K562 (cell line): ENCODE results near the gene ERCC4. TPM values are rescaled to one million over a fixed set of nuclear protein-coding genes. Genes with fewer than 3 reads are reported as not detected.

Experiments
- RAD51 ChIP-seq: fragments of 450-650 bp; IDR thresholded peaks from 2 replicates; pipeline ENCODE4 v1.7.1; 2016; ENCODE audit warnings: low read depth, mild to moderate bottlenecking, borderline replicate concordance
- SMC3 ChIP-seq: conservative IDR thresholded peaks from 2 replicates; pipeline ENCODE4 v1.6.1; 2011; ENCODE audit warnings: low read depth, low read length, improper control_type of control experiment; ENCODE audit not compliant: insufficient read depth
- SP1 ChIP-seq: sonication (generic); formaldehyde crosslinking; IDR thresholded peaks from 2 replicates; pipeline ENCODE4 v1.8.1; 2022; ENCODE audit warnings: mild to moderate bottlenecking, missing genetic modification reagents
- THRAP3 ChIP-seq: fragments of 450-650 bp; IDR thresholded peaks from 2 replicates; pipeline ENCODE4 v1.6.1; 2016; ENCODE audit warnings: mild to moderate bottlenecking, inconsistent platforms, borderline replicate concordance
- YY1 ChIP-seq, 3 experiments: IDR thresholded peaks; 2 replicates each; pipeline ENCODE4 v1.6.1; 2011; ENCODE audit warnings: low read length in 2 of 3, mild to moderate bottlenecking in 2 of 3, moderate library complexity in 2 of 3, borderline replicate concordance in 1 of 3, control low read depth in 1 of 3, low read depth in 1 of 3; ENCODE audit not compliant: insufficient read depth in 3 of 3, insufficient replicate concordance in 2 of 3, control insufficient read depth in 1 of 3, insufficient read length in 1 of 3; ENCODE audit errors: extremely low read depth in 1 of 3
- ZNF12 ChIP-seq: sonication (generic); formaldehyde crosslinking; IDR thresholded peaks from 2 replicates; pipeline ENCODE4 v1.4.0; 2020; ENCODE audit warnings: mild to moderate bottlenecking, missing genetic modification reagents
- ZNF778 ChIP-seq: fragments of 450-650 bp; formaldehyde crosslinking; IDR thresholded peaks from 2 replicates; pipeline ENCODE4 v1.4.0; 2020; ENCODE audit warnings: mild to moderate bottlenecking, moderate library complexity
- polyA plus RNA-seq, 8 experiments: library from polyadenylated mRNA; depleted of rRNA in 4 of 8; stranded (reverse) in 5 of 8; unstranded in 3 of 8; fragments of >200 nt; fragmentation: Nextera tagmentation in 2 of 8; fragmentation: Illumina TruSeq in 1 of 8; extraction: Ambion mirVana in 2 of 8; extraction: Trizol in 1 of 8; gene quantifications; 2 replicates each; pipeline versions ENCODE4 v1.2.1 to v1.2.3, GENCODE V29; 2011 to 2014; ENCODE audit warnings: inconsistent platforms in 1 of 8, missing spikeins in 1 of 8
- total RNA-seq, 7 experiments: library from RNA; depleted of rRNA in 6 of 7; stranded (reverse); fragments of >200 nt in 6 of 7; fragmentation: Illumina TruSeq in 2 of 7; extraction: Trizol in 2 of 7; gene quantifications; 2 replicates each; pipeline versions ENCODE4 v1.2.1 to v1.2.3, GENCODE V29; 2011 to 2021; ENCODE audit warnings: low replicate concordance in 1 of 7
- TF ChIP-seq, protein P1 (sequence below), 3 experiments: IDR thresholded peaks in 2 of 3; conservative IDR thresholded peaks in 1 of 3; 2 replicates each; pipeline ENCODE4 v1.5.1; 2011 to 2012; ENCODE audit warnings: low read length in 3 of 3, mild to moderate bottlenecking in 3 of 3, control low read depth in 2 of 3, improper control_type of control experiment in 1 of 3, inconsistent platforms in 1 of 3, low read depth in 1 of 3, mixed read lengths in 1 of 3, moderate library complexity in 1 of 3; ENCODE audit not compliant: insufficient read depth in 2 of 3
- TF ChIP-seq, protein P2 (sequence below): IDR thresholded peaks from 2 replicates; pipeline ENCODE4 v1.6.1; 2011; ENCODE audit warnings: borderline replicate concordance, low read depth, mild to moderate bottlenecking, moderate library complexity, low read length; ENCODE audit not compliant: insufficient read depth, poor library complexity, severe bottlenecking
- TF ChIP-seq, protein P3 (sequence below), 2 experiments: fragments of 450-650 bp; formaldehyde crosslinking in 1 of 2; IDR thresholded peaks; 2 replicates each; pipeline versions ENCODE4 v1.4.0 to v1.6.1; 2014 to 2020; ENCODE audit warnings: mild to moderate bottlenecking in 2 of 2, borderline replicate concordance in 1 of 2, low read depth in 1 of 2
- TF ChIP-seq, protein P4 (sequence below): fragments of 450-650 bp; formaldehyde crosslinking; IDR thresholded peaks from 2 replicates; pipeline ENCODE4 v1.4.0; 2020; ENCODE audit warnings: mild to moderate bottlenecking, moderate library complexity

The ERCC4 gene
- total and polyA plus RNA-seq, 9 of the 15 experiments (the other 6 are each of a cell fraction or from before 2014, with no cell fraction given) = 3.7 to 10.5 (median 6.0) TPM

DNA sequence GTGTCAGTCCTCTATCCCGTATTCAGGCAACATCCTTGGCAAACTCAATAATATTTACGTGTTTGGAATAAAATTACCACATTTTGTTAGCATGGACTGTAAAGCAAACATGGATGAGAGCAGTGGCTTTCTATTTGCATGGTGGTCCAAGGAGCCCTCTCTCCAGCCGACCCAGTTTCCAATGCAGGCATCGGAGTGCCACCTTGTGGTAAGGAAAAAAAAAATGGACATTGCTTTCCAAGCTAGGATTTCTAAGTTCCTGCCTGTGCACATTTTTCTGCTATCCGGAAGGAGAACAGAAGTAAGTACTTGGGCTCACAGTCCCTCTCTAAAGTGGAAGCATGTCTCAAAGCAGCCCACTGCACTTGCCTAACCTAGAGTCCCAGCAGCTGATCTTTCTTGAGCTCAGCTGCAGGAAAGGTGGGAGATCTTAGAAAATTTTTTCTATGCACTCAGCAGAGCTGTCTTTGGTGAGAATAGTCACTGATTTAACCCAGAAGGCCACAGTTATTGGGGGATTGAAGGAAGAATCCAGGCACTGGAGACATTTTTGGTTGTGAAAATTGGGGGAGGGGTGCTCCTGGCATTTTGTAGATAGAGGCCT, 46.0 kb upstream of the ERCC4 start (continued):
- TF ChIP-seq, protein P1, sequence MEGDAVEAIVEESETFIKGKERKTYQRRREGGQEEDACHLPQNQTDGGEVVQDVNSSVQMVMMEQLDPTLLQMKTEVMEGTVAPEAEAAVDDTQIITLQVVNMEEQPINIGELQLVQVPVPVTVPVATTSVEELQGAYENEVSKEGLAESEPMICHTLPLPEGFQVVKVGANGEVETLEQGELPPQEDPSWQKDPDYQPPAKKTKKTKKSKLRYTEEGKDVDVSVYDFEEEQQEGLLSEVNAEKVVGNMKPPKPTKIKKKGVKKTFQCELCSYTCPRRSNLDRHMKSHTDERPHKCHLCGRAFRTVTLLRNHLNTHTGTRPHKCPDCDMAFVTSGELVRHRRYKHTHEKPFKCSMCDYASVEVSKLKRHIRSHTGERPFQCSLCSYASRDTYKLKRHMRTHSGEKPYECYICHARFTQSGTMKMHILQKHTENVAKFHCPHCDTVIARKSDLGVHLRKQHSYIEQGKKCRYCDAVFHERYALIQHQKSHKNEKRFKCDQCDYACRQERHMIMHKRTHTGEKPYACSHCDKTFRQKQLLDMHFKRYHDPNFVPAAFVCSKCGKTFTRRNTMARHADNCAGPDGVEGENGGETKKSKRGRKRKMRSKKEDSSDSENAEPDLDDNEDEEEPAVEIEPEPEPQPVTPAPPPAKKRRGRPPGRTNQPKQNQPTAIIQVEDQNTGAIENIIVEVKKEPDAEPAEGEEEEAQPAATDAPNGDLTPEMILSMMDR (IDR thresholded peaks at IDR 0.05 in 2 of 3, conservative IDR thresholded peaks at IDR 0.05 in 1 of 3; ENCODE audit: insufficient read depth in 2 of 3, low read depth in 1 of 3, low read length in 3 of 3) = peak; percentile 54 to 69 (median 67)
- no peak for TF ChIP-seq SP1 (CRISPR knock-in tag)
- 0 out of 2 replicates have a peak, but pooled peaks have one; percentile 29 for TF ChIP-seq SMC3
- TF ChIP-seq ZNF12 (CRISPR knock-in tag) = no peak
- TF ChIP-seq ZNF778 (CRISPR knock-in tag) = no peak
- peak in 1 of 3 experiments; percentile 51 for TF ChIP-seq YY1 (IDR thresholded peaks at IDR 0.05; ENCODE audit: borderline replicate concordance in 1 of 3, control insufficient read depth in 1 of 3, extremely low read depth in 1 of 3, insufficient read depth in 3 of 3, insufficient read length in 1 of 3, insufficient replicate concordance in 2 of 3, low read depth in 1 of 3, low read length in 2 of 3)
- TF ChIP-seq THRAP3 = no peak
- no peak for TF ChIP-seq RAD51
- TF ChIP-seq, protein P2, sequence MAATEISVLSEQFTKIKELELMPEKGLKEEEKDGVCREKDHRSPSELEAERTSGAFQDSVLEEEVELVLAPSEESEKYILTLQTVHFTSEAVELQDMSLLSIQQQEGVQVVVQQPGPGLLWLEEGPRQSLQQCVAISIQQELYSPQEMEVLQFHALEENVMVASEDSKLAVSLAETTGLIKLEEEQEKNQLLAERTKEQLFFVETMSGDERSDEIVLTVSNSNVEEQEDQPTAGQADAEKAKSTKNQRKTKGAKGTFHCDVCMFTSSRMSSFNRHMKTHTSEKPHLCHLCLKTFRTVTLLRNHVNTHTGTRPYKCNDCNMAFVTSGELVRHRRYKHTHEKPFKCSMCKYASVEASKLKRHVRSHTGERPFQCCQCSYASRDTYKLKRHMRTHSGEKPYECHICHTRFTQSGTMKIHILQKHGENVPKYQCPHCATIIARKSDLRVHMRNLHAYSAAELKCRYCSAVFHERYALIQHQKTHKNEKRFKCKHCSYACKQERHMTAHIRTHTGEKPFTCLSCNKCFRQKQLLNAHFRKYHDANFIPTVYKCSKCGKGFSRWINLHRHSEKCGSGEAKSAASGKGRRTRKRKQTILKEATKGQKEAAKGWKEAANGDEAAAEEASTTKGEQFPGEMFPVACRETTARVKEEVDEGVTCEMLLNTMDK = no peak
- TF ChIP-seq, protein P3, sequence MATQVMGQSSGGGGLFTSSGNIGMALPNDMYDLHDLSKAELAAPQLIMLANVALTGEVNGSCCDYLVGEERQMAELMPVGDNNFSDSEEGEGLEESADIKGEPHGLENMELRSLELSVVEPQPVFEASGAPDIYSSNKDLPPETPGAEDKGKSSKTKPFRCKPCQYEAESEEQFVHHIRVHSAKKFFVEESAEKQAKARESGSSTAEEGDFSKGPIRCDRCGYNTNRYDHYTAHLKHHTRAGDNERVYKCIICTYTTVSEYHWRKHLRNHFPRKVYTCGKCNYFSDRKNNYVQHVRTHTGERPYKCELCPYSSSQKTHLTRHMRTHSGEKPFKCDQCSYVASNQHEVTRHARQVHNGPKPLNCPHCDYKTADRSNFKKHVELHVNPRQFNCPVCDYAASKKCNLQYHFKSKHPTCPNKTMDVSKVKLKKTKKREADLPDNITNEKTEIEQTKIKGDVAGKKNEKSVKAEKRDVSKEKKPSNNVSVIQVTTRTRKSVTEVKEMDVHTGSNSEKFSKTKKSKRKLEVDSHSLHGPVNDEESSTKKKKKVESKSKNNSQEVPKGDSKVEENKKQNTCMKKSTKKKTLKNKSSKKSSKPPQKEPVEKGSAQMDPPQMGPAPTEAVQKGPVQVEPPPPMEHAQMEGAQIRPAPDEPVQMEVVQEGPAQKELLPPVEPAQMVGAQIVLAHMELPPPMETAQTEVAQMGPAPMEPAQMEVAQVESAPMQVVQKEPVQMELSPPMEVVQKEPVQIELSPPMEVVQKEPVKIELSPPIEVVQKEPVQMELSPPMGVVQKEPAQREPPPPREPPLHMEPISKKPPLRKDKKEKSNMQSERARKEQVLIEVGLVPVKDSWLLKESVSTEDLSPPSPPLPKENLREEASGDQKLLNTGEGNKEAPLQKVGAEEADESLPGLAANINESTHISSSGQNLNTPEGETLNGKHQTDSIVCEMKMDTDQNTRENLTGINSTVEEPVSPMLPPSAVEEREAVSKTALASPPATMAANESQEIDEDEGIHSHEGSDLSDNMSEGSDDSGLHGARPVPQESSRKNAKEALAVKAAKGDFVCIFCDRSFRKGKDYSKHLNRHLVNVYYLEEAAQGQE (IDR thresholded peaks at IDR 0.05; ENCODE audit: borderline replicate concordance) = peak; percentile 48
- TF ChIP-seq, protein P3 (CRISPR knock-in tag; IDR thresholded peaks at IDR 0.05; ENCODE audit: low read depth) = no peak
- TF ChIP-seq, protein P4, sequence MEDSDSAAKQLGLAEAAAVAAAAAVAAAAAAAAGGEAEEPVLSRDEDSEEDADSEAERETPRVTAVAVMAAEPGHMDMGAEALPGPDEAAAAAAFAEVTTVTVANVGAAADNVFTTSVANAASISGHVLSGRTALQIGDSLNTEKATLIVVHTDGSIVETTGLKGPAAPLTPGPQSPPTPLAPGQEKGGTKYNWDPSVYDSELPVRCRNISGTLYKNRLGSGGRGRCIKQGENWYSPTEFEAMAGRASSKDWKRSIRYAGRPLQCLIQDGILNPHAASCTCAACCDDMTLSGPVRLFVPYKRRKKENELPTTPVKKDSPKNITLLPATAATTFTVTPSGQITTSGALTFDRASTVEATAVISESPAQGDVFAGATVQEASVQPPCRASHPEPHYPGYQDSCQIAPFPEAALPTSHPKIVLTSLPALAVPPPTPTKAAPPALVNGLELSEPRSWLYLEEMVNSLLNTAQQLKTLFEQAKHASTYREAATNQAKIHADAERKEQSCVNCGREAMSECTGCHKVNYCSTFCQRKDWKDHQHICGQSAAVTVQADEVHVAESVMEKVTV (CRISPR knock-in tag) = 0 out of 2 replicates have a peak, but pooled peaks have one; percentile 15
